A673 (cell line): ENCODE data around the gene CLEC4D. TPM values are rescaled to one million over a fixed set of nuclear protein-coding genes. Genes with fewer than 3 reads are reported as not detected.

Experiments
- Bru-seq: library from RNA; stranded (reverse); fragments of 400-500 nt; gene quantifications from one replicate; lab custom pipeline; 2021; lab: Mats Ljungman, UMichigan
- BruChase-seq, 2 experiments: library from RNA; stranded (reverse); fragments of 400-500 nt; gene quantifications; one replicate each; lab custom pipeline; 2021; lab: Mats Ljungman, UMichigan
- BruUV-seq: library from RNA; stranded (reverse); fragments of 400-500 nt; replicated peaks from 2 replicates; lab custom pipeline; 2021; lab: Mats Ljungman, UMichigan
- CTCF ChIA-PET: fragments of 300-600 bp; sonication (Branson Sonifier 250); formaldehyde crosslinking; loops from one replicate; lab custom pipeline; 2022; ENCODE audit warnings: antibody characterized with exemption; lab: Charles Lee
- POLR2A ChIA-PET: fragments of 300-600 bp; sonication (Branson Sonifier 250); formaldehyde crosslinking; loops from one replicate; lab custom pipeline; 2022; ENCODE audit warnings: antibody characterized with exemption; ENCODE audit not compliant: low non-redundant PET; lab: Charles Lee
- DNase-seq: peaks from one replicate; pipeline ENCODE4 v3.0.0-alpha.2; 2015; ENCODE audit warnings: low spot score
- H3K27ac ChIP-seq: fragments of 200-600 bp; sonication (generic); 2 replicates; pipeline ENCODE4 v1.5.1; 2016; ENCODE audit warnings: mixed run types, low read depth, mild to moderate bottlenecking, mixed read lengths, antibody characterized with exemption, low read length; ENCODE audit not compliant: poor library complexity, severe bottlenecking
- H3K27me3 ChIP-seq: fragments of 200-600 bp; sonication (generic); replicated peaks from 2 replicates; pipeline ENCODE4 v1.6.1; 2017; ENCODE audit warnings: mixed run types, low read depth, mild to moderate bottlenecking, mixed read lengths, antibody characterized with exemption, low read length; ENCODE audit not compliant: insufficient read depth, poor library complexity
- H3K36me3 ChIP-seq: fragments of 200-600 bp; sonication (generic); 2 replicates; pipeline ENCODE4 v1.6.1; 2016; ENCODE audit warnings: mixed run types, mild to moderate bottlenecking, mixed read lengths, antibody characterized with exemption, low read length; ENCODE audit not compliant: insufficient read depth, poor library complexity, severe bottlenecking
- H3K4me1 ChIP-seq: fragments of 200-600 bp; sonication (generic); 2 replicates; pipeline ENCODE4 v1.6.1; 2017; ENCODE audit warnings: mixed run types, mild to moderate bottlenecking, mixed read lengths, antibody characterized with exemption, low read length; ENCODE audit not compliant: insufficient read depth, poor library complexity, severe bottlenecking
- H3K4me3 ChIP-seq: fragments of 200-600 bp; sonication (generic); 2 replicates; pipeline ENCODE4 v1.5.1; 2016; ENCODE audit warnings: low read depth, mixed run types, mild to moderate bottlenecking, mixed read lengths, low read length; ENCODE audit not compliant: poor library complexity, severe bottlenecking
- H3K9me3 ChIP-seq: fragments of 200-600 bp; sonication (generic); 2 replicates; pipeline ENCODE4 v1.6.1; 2016; ENCODE audit warnings: mixed run types, low read depth, mild to moderate bottlenecking, mixed read lengths, antibody characterized with exemption, low read length; ENCODE audit not compliant: poor library complexity, severe bottlenecking
- EZH2 ChIP-seq: fragments of 200-600 bp; sonication (generic); IDR thresholded peaks from 2 replicates; pipeline ENCODE4 v1.6.1; 2017; ENCODE audit warnings: borderline replicate concordance, low read depth, mild to moderate bottlenecking, mixed read lengths, antibody characterized with exemption, low read length; ENCODE audit not compliant: poor library complexity, severe bottlenecking
- intact Hi-C: fragments of 100-400 bp; cut with micrococcal nuclease; formaldehyde crosslinking; loops from one replicate; pipeline ENCODE4 v1.10.0; 2022; ENCODE audit not compliant: unreplicated experiment
- long read RNA-seq: library from polyadenylated mRNA; stranded (forward); transcript quantifications from one replicate; pipeline ENCODE4 v2.0.0, GENCODE V29; 2022
- total RNA-seq: library from RNA; stranded (reverse); gene quantifications from 2 replicates; pipeline ENCODE4 v1.2.3, GENCODE V29; 2021
- TF ChIP-seq, protein P1 (sequence below): fragments of 300-800, 200-600 bp; sonication (generic); conservative IDR thresholded peaks from 2 replicates; pipeline ENCODE4 v1.5.1; 2017; ENCODE audit warnings: low read depth, mild to moderate bottlenecking, antibody characterized with exemption, low read length, moderate library complexity, mixed read lengths

Gene CLEC4D
- total RNA-seq, result not detected in 2 replicates
- not detected for Bru-seq, nascent RNA
- not detected for BruChase-seq, experiment 1, labeled RNA remaining after a 2-hour chase
- not detected for BruChase-seq, experiment 2, labeled RNA remaining after a 6-hour chase
- long read RNA-seq, result 0 reads

- TF ChIP-seq, protein P1, sequence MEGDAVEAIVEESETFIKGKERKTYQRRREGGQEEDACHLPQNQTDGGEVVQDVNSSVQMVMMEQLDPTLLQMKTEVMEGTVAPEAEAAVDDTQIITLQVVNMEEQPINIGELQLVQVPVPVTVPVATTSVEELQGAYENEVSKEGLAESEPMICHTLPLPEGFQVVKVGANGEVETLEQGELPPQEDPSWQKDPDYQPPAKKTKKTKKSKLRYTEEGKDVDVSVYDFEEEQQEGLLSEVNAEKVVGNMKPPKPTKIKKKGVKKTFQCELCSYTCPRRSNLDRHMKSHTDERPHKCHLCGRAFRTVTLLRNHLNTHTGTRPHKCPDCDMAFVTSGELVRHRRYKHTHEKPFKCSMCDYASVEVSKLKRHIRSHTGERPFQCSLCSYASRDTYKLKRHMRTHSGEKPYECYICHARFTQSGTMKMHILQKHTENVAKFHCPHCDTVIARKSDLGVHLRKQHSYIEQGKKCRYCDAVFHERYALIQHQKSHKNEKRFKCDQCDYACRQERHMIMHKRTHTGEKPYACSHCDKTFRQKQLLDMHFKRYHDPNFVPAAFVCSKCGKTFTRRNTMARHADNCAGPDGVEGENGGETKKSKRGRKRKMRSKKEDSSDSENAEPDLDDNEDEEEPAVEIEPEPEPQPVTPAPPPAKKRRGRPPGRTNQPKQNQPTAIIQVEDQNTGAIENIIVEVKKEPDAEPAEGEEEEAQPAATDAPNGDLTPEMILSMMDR, result no peak
- TF ChIP-seq EZH2, result no peak
- Histone ChIP-seq H3K27me3 (peaks cover 45% of the 10 kb centered on the region), H3K4me3 (no peak within 1 kb of the TSS), H3K4me1 (no peaks in the 10 kb centered on the region), H3K27ac (no peak within 1 kb of the TSS), H3K9me3 (no peaks in the 10 kb centered on the region), H3K36me3 (no peaks in the 10 kb centered on the region)
- DNase-seq, result no peak
- intact Hi-C loops, result no loop called here
- no TSS peak for BruUV-seq
- ChIA-PET POLR2A (no interaction called here), CTCF (interaction anchor here (0.6 kb wide), 1 partner anchor 21 kb away, joined by 3 read pairs; no protein-coding TSS in a partner anchor)
Measured at GRCh38 chr12:8513256-8513655, at the start of gene CLEC4D. CLEC4D (plus strand) TSS chr12:8513503; CDS start chr12:8513733, 230 bp downstream.

GRCh38 chr12:8465301-8465996 lies 47.9 kb upstream of the CLEC4D start:
- peaks cover 6% of the 10 kb centered on the region for H3K27me3 ChIP-seq
- no TSS peak for BruUV-seq
- no peaks in the 10 kb centered on the region for H3K4me1 ChIP-seq
- POLR2A ChIA-PET, result no interaction called here
- no peak overlapping the region for H3K4me3 ChIP-seq
- no peaks in the 10 kb centered on the region for H3K9me3 ChIP-seq
- no peak for TF ChIP-seq EZH2
- TF ChIP-seq, protein P1, result no peak
- no peak overlapping the region for H3K27ac ChIP-seq
- intact Hi-C loops, result no loop called here
- CTCF ChIA-PET, result no interaction called here
- DNase-seq, result no peak
- H3K36me3 ChIP-seq, result no peaks in the 10 kb centered on the region

DNA sequence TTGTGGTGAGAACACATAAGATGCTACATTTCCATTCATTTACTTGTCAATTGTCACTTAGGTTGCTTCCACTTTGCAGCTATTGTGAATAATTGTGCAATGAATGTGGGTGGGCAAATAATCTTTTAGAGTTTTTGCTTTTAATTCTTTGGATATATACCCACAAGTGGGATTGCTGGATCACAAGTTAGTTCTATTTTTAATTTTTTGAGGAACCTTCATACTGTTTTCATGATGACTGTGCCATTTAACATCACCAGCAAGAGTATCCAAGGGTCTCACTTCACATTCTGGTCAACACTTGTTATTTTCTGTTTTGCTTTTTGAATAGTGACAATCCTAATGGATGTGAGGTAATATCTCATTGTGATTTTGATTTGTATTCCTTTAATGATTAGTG lies 47.1 kb upstream of the CLEC4D start:
- no peaks in the 10 kb centered on the region for H3K36me3 ChIP-seq
- no peak overlapping the region for H3K27ac ChIP-seq
- no peaks in the 10 kb centered on the region for H3K4me1 ChIP-seq
- peaks cover 6% of the 10 kb centered on the region for H3K27me3 ChIP-seq
- no peaks in the 10 kb centered on the region for H3K9me3 ChIP-seq
- CTCF ChIA-PET, result no interaction called here
- POLR2A ChIA-PET, result no interaction called here
- intact Hi-C loops, result no loop called here
- TF ChIP-seq, protein P1, result no peak
- no TSS peak for BruUV-seq
- DNase-seq, result no peak
- no peak overlapping the region for H3K4me3 ChIP-seq
